GM12878 (cell line): ENCODE data around the gene SCTR. TPM values are rescaled to one million over a fixed set of nuclear protein-coding genes. Genes with fewer than 3 reads are reported as not detected.

ENCODE experiments used
- ATAC-seq: fragments of 200-7000 bp; cut with Tn5 transposase; 3 replicates; pipeline ENCODE4 v1.9.1; 2020; ENCODE audit warnings: mild to moderate bottlenecking, moderate library complexity
- BruUV-seq: library from RNA; stranded (reverse); fragments of 400-500 nt; replicated peaks from 2 replicates; lab custom pipeline; 2021; lab: Mats Ljungman, UMichigan
- CTCF ChIA-PET: fragments of 300-600 bp; sonication (Branson Sonifier 250); formaldehyde crosslinking; extraction: SDS; loops from one replicate; lab custom pipeline; 2021; ENCODE audit warnings: inconsistent platforms; lab: Yijun Ruan, JAX
- POLR2A ChIA-PET: fragments of 350-600 bp; formaldehyde crosslinking; extraction: SDS; loops from one replicate; lab custom pipeline; 2021; ENCODE audit warnings: inconsistent platforms; lab: Charles Lee
- RAD21 ChIA-PET: fragments of 300-600 bp; sonication (Branson Sonifier 250); formaldehyde crosslinking; loops from one replicate; lab custom pipeline; 2023; ENCODE audit warnings: antibody characterized with exemption; ENCODE audit not compliant: unreplicated experiment; lab: Charles Lee
- SMC1A ChIA-PET: fragments of 300-600 bp; sonication (Branson Sonifier 250); formaldehyde crosslinking; loops from one replicate; lab custom pipeline; 2023; ENCODE audit not compliant: unreplicated experiment, uncharacterized antibody; lab: Charles Lee
- DNase-seq: peaks from one replicate; pipeline ENCODE4 v3.0.0-alpha.2; 2011; ENCODE audit warnings: low read depth, low spot score
- FAIRE-seq: peaks from 3 replicates; lab custom pipeline; 2011; peaks lifted over from hg19 to GRCh38; lab: Jason Lieb, UNC
- H2AFZ ChIP-seq: 2 replicates; pipeline ENCODE4 v1.6.0; 2011; ENCODE audit warnings: low read depth, low read length, control low read depth; ENCODE audit not compliant: control insufficient read depth
- H3K27ac ChIP-seq: 2 replicates; pipeline ENCODE4 v1.5.1; 2011; ENCODE audit warnings: control low read depth; ENCODE audit not compliant: control insufficient read depth, insufficient read depth
- H3K27me3 ChIP-seq, 2 experiments: replicated peaks in 1 of 2; 2 replicates each; pipeline versions ENCODE4 v1.6.0 to v1.6.1; 2011; ENCODE audit warnings: low read length in 1 of 2; ENCODE audit not compliant: control insufficient read depth in 2 of 2, insufficient read depth in 2 of 2
- H3K36me3 ChIP-seq, 2 experiments: 2 replicates each; pipeline ENCODE4 v1.5.1; 2011; ENCODE audit warnings: low read length in 1 of 2; ENCODE audit not compliant: control insufficient read depth in 2 of 2, insufficient read depth in 2 of 2
- H3K4me1 ChIP-seq: 2 replicates; pipeline ENCODE4 v1.6.1; 2011; ENCODE audit warnings: mild to moderate bottlenecking, low read length, moderate library complexity, mixed read lengths; ENCODE audit not compliant: control insufficient read depth, insufficient read depth
- H3K4me2 ChIP-seq: 2 replicates; pipeline ENCODE4 v1.6.0; 2011; ENCODE audit warnings: control low read depth; ENCODE audit not compliant: control insufficient read depth, insufficient read depth
- H3K4me3 ChIP-seq: fragments of 200-600 bp; sonication (generic); 2 replicates; pipeline ENCODE4 v1.5.1; 2016
- H3K79me2 ChIP-seq: 2 replicates; pipeline ENCODE4 v1.6.0; 2011; ENCODE audit warnings: low read length; ENCODE audit not compliant: control insufficient read depth, insufficient read depth
- H3K9ac ChIP-seq: 2 replicates; pipeline ENCODE4 v1.8.0; 2011; ENCODE audit warnings: low read length, control low read depth, mixed read lengths; ENCODE audit not compliant: control insufficient read depth, insufficient read depth
- H3K9me3 ChIP-seq: replicated peaks from 3 replicates; pipeline ENCODE4 v1.5.1; 2011; ENCODE audit warnings: mild to moderate bottlenecking, low read length; ENCODE audit not compliant: control insufficient read depth, insufficient read depth
- H4K20me1 ChIP-seq: 2 replicates; pipeline ENCODE4 v1.6.0; 2011; ENCODE audit not compliant: control insufficient read depth, insufficient read depth
- ASH2L ChIP-seq: fragments of 300-600, 200-600 bp; sonication (generic); IDR thresholded peaks from 2 replicates; pipeline ENCODE4 v1.6.1; 2017; ENCODE audit warnings: low read depth, mild to moderate bottlenecking, borderline replicate concordance
- EP300 ChIP-seq, 2 experiments: fragments of 150-350 bp in 1 of 2; IDR thresholded peaks; 2 replicates each; pipeline ENCODE4 v1.6.1; 2011 to 2012; ENCODE audit warnings: low read depth in 2 of 2, low read length in 2 of 2, borderline replicate concordance in 1 of 2, improper control_type of control experiment in 1 of 2, inconsistent platforms in 1 of 2; ENCODE audit not compliant: control insufficient read depth in 1 of 2
- FOXK2 ChIP-seq: fragments of 450-650 bp; IDR thresholded peaks from 2 replicates; pipeline ENCODE4 v1.6.1; 2017; ENCODE audit warnings: mild to moderate bottlenecking, moderate library complexity
- MEF2B ChIP-seq: fragments of 450-650 bp; IDR thresholded peaks from 2 replicates; pipeline ENCODE4 v1.6.1; 2018; ENCODE audit warnings: mild to moderate bottlenecking, moderate library complexity; ENCODE audit not compliant: partially characterized antibody, poor library complexity, severe bottlenecking
- NR2C1 ChIP-seq: fragments of 450-650 bp; IDR thresholded peaks from 2 replicates; pipeline ENCODE4 v1.6.1; 2017; ENCODE audit warnings: antibody characterized with exemption, mild to moderate bottlenecking, moderate library complexity
- PAX8 ChIP-seq: fragments of 450-650 bp; IDR thresholded peaks from 2 replicates; pipeline ENCODE4 v1.6.1; 2017; ENCODE audit warnings: mild to moderate bottlenecking, moderate library complexity
- POU2F2 ChIP-seq: IDR thresholded peaks from 3 replicates; pipeline ENCODE4 v1.6.1; 2011; ENCODE audit warnings: low read depth, mild to moderate bottlenecking, low read length, borderline replicate concordance
- RAD21 ChIP-seq: IDR thresholded peaks from 2 replicates; pipeline ENCODE4 v1.6.1; 2011; ENCODE audit warnings: mild to moderate bottlenecking, low read depth, low read length, moderate library complexity; ENCODE audit not compliant: insufficient read depth
- TCF12 ChIP-seq: IDR thresholded peaks from 2 replicates; pipeline ENCODE4 v1.6.1; 2011; ENCODE audit warnings: low read depth, mild to moderate bottlenecking, low read length
- USF2 ChIP-seq: IDR thresholded peaks from 2 replicates; pipeline ENCODE4 v1.6.1; 2011; ENCODE audit warnings: low read depth, low read length, improper control_type of control experiment, borderline replicate concordance
- ZSCAN29 ChIP-seq: fragments of 450-650 bp; IDR thresholded peaks from 2 replicates; pipeline ENCODE4 v1.6.1; 2017; ENCODE audit warnings: mild to moderate bottlenecking, moderate library complexity
- WGBS: methylation state at CpG from one replicate; pipeline ENCODE4 v1.1.6; 2016; ENCODE audit warnings: low lambda C conversion rate; ENCODE audit not compliant: insufficient replicate concordance, insufficient coverage; ENCODE audit errors: missing lambda C conversion rate; 5-methylcytosine and 5-hydroxymethylcytosine counted together
- in situ Hi-C: fragments of 300-500 bp; cut with MboI; formaldehyde crosslinking; loops from 9 replicates; pipeline ENCODE4 v1.14.3; 2018; ENCODE audit warnings: mixed read lengths
- intact Hi-C: fragments of 100-400 bp; cut with micrococcal nuclease; formaldehyde crosslinking; loops from one replicate; pipeline ENCODE4 v1.14.2; 2022; ENCODE audit not compliant: unreplicated experiment
- polyA plus RNA-seq, 11 experiments: library from polyadenylated mRNA; depleted of rRNA in 4 of 11; unstranded in 6 of 11; stranded (reverse) in 5 of 11; fragments of >200 nt; fragmentation: Nextera tagmentation in 4 of 11; fragmentation: Illumina TruSeq in 1 of 11; extraction: Ambion mirVana in 4 of 11; extraction: Trizol in 1 of 11; gene quantifications; 1 replicate in 1 of 11; 2 replicates in 10 of 11; pipeline versions ENCODE4 v1.2.1 to v1.2.3, GENCODE V29; 2011 to 2016; ENCODE audit warnings: inconsistent platforms in 2 of 11, missing spikeins in 2 of 11, low read depth in 1 of 11
- total RNA-seq, 4 experiments: library from RNA; depleted of rRNA in 3 of 4; stranded (reverse); fragments of >200 nt in 3 of 4; fragmentation: Illumina TruSeq in 1 of 4; extraction: Trizol in 1 of 4; gene quantifications; 2 replicates each; pipeline versions ENCODE4 v1.2.1 to v1.2.3, GENCODE V29; 2013 to 2021
- TF ChIP-seq, protein P1 (sequence below): IDR thresholded peaks from 2 replicates; pipeline ENCODE4 v1.6.1; 2011; ENCODE audit warnings: borderline replicate concordance, low read depth, mild to moderate bottlenecking, moderate library complexity, low read length; ENCODE audit not compliant: insufficient read depth, poor library complexity, severe bottlenecking
- TF ChIP-seq, protein P2 (sequence below): IDR thresholded peaks from 2 replicates; pipeline ENCODE4 v1.6.1; 2011; ENCODE audit warnings: borderline replicate concordance, low read depth, mild to moderate bottlenecking, moderate library complexity, mixed read lengths, low read length; ENCODE audit not compliant: insufficient read depth; ENCODE audit errors: extremely low read length

SCTR gene
- total and polyA plus RNA-seq, 10 of the 15 experiments (the other 5 are each of a cell fraction or from before 2014, with no cell fraction given): 0.26 TPM; not detected in 9

DNA sequence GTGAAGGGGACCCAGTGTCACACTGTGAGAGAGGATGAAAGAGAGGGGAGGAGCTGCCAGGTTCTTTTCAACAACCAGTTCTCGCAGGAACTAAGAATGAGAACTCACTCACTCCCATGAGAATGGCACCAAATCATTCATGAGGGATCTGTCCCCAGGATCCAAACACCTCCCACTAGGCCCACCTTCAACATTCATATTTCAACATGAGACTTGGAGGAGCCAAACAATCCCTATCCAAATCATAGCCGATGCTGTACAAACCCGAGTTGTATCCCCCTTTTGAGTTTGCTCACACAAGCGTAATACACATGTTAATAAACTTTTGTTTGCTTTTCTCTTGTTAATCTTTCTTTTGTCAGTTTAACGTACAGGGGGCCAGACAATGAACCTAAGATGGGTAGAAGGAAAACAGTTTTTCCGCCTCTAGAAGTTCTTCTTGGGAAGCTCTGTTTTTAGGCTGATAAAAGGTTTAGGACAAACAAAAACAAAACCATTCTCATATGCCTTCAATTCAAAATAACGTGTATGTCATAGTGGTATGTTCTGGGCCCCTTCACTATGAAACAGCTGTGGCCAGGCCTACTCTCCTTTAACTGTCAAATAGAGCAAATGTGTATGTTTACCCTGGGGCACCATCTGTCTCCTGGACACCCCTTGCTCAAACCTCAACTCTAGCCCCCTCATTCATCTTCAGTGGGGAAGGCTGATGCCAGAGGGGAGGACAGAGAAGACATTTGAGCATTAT, 101.7 kb downstream of the SCTR start:
- FAIRE-seq (no peak), ATAC-seq (no peak), DNase-seq (no peak)
- H2AFZ ChIP-seq: no peak overlapping the region
- intact Hi-C loops (no loop called here), in situ Hi-C loops (no loop called here)
- no peaks in the 10 kb centered on the region for H3K4me1 ChIP-seq
- TF ChIP-seq EP300 (IDR thresholded peaks at IDR 0.05; ENCODE audit: borderline replicate concordance in 1 of 2, control insufficient read depth in 1 of 2, low read depth in 2 of 2, low read length in 2 of 2) (no peak), MEF2B (peak; percentile 18)
- RAD21 ChIA-PET: no interaction called here
- SMC1A ChIA-PET: interaction anchor here (0.7 kb wide), 1 partner anchor 13 kb away, joined by 3 read pairs; no protein-coding TSS in a partner anchor
- H3K27me3 ChIP-seq: peaks cover 0 to 2% of the 10 kb centered on the region in 2 experiments; a peak in 1 of 4 replicates
- 54% methylated on average over 7 of the region's 7 CpGs for WGBS
- no peak overlapping the region for H3K27ac ChIP-seq
- POLR2A ChIA-PET: no interaction called here
- no peak overlapping the region for H3K4me3 ChIP-seq
- no peaks in the 10 kb centered on the region for H4K20me1 ChIP-seq
- H3K79me2 ChIP-seq: no peaks in the 10 kb centered on the region
- no peak overlapping the region for H3K9ac ChIP-seq
- no peak overlapping the region for H3K4me2 ChIP-seq
- H3K36me3 ChIP-seq: no peaks in the 10 kb centered on the region
- BruUV-seq: no TSS peak
- peaks cover 3% of the 10 kb centered on the region; the same call in 2 of the 3 replicates for H3K9me3 ChIP-seq
- CTCF ChIA-PET: interaction anchor here (2.3 kb wide), 1 partner anchor 54 kb away, joined by 10 read pairs; no protein-coding TSS in a partner anchor

GRCh38 chr2:119421741-119422140, 102.5 kb downstream of the SCTR start:
- ATAC-seq (no peak), FAIRE-seq (no peak), DNase-seq (no peak)
- POLR2A ChIA-PET: no interaction called here
- Histone ChIP-seq H3K27ac (no peak overlapping the region), H3K9ac (no peak overlapping the region), H2AFZ (no peak overlapping the region), H3K4me1 (no peaks in the 10 kb centered on the region), H3K9me3 (peaks cover 3% of the 10 kb centered on the region; the same call in 2 of the 3 replicates), H4K20me1 (no peaks in the 10 kb centered on the region), H3K27me3 (0 out of 4 replicates have a peak, but pooled peaks cover 0 to 2% of the 10 kb centered on the region in 2 experiments), H3K4me2 (no peak overlapping the region), H3K79me2 (no peaks in the 10 kb centered on the region), H3K36me3 (no peaks in the 10 kb centered on the region), H3K4me3 (no peak overlapping the region)
- SMC1A ChIA-PET: interaction anchor here (0.7 kb wide), 1 partner anchor 12 kb away, joined by 3 read pairs; no protein-coding TSS in a partner anchor
- CTCF ChIA-PET: no interaction called here
- intact Hi-C loops: no loop called here
- in situ Hi-C loops: no loop called here
- RAD21 ChIA-PET: no interaction called here
- no TSS peak for BruUV-seq
- TF ChIP-seq ASH2L (no peak), NR2C1 (no peak), USF2 (no peak), FOXK2 (no peak), TCF12 (no peak), ZSCAN29 (no peak), POU2F2 (no peak), PAX8 (no peak), RAD21 (no peak)
- TF ChIP-seq, protein P1, sequence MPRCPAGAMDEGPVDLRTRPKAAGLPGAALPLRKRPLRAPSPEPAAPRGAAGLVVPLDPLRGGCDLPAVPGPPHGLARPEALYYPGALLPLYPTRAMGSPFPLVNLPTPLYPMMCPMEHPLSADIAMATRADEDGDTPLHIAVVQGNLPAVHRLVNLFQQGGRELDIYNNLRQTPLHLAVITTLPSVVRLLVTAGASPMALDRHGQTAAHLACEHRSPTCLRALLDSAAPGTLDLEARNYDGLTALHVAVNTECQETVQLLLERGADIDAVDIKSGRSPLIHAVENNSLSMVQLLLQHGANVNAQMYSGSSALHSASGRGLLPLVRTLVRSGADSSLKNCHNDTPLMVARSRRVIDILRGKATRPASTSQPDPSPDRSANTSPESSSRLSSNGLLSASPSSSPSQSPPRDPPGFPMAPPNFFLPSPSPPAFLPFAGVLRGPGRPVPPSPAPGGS: no peak
- TF ChIP-seq, protein P2, sequence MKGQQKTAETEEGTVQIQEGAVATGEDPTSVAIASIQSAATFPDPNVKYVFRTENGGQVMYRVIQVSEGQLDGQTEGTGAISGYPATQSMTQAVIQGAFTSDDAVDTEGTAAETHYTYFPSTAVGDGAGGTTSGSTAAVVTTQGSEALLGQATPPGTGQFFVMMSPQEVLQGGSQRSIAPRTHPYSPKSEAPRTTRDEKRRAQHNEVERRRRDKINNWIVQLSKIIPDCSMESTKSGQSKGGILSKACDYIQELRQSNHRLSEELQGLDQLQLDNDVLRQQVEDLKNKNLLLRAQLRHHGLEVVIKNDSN: no peak
